ENCODE measurements around the gene METTL14.

METTL14 gene

DNA sequence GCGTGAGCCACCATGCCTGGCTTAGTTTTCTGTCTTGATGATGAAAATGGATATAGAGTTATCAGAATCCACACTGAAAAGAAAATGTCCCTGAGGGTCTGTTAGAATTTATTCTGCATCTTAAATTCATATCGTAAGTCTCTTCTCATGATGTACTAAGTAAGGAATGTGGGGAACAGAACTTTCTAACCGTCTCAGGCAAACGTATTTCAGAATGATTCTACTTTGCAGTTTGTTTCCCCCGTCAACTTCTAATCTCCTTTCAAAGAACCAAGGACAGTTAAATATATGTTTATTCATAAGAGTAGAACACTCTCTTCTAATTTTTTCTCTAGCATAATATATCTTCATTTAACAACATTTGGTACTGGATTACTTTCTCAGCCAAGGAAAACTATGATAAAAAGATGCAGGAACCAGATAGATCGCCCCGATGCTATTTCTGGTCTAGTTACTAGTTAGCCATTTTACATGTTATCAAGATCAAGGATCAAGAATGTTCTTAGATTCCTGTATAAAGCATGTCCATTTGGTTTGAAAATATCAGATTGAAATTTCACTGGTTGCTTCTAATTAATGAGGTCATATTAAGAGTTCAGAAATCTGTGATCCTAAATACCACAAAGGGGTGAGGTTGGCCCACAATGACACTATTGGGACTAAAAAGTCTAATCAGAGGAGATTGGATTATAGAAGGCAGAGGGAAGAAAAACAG, 49.5 kb downstream of the METTL14 start:
- DNase-seq: no peak

DNA sequence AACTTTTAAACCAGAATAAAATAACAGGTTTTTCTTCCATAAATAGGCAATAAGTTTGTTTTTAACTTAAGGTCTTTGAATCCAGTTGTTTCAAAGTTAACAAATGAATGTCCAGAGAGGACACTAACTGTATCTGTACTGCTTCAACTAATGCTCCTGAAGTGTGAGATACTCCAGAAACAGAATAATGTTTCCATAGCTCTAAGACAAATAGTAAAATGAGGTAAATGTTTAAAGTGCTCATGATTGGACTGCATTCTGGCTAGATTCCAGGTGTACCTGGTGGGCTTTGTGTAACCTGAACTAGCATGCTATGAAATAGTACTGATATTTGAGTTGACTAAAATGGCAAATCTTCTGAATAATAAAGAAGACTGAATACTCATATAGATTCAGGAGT, 51.7 kb downstream of the METTL14 start:
- DNase-seq: no peak

DNA sequence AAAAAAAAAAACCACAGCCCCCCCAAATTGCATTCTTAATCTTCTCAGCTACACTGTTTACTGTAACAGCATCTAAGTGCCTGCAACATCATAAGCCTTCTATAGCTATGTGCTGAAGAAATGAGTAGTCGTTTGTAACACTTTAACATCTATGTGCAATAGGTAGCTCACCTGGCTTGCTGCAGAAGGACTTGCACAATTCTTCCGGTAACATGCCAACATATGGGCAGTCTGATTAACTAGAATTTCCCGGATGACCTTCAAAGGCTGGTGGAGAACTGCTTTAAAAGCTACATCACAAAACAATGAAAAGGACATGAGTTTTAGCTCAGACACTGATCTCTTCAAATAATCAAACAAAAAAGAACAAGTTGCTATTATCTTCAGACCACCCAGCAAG, 52.9 kb downstream of the METTL14 start:
- DNase-seq: no peak

DNA sequence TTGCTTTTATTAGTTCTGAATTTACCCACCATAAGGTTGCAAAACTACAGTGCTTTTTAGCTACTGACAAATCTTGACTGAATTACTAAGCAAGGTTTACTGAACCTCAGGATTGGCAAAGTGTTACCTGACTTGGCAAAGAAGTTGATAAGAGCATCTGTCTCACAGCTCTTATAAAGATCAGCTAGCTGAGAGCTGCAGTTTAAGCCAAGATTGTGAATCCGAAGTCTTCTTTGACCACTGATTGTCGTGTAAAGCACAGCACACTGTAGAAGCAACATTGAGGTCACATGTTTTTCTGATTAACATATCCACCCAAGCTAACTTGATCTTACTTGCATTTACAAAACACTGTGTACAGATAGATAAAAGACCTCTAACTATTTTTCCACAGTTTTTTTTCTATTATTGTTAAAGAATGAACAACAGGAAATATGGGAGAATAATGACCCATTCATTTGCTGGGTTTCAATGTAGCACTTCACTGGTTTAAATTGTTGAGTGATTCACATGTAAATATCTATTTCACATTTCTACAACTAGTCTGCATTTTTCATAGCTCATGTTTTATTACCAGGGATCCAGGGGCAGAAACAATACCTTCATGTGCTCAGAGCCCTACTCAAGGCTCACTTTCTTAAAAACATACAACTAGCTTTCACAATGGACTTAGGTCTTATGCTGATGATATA, 54.0 kb downstream of the METTL14 start:
- no peak for DNase-seq

DNA sequence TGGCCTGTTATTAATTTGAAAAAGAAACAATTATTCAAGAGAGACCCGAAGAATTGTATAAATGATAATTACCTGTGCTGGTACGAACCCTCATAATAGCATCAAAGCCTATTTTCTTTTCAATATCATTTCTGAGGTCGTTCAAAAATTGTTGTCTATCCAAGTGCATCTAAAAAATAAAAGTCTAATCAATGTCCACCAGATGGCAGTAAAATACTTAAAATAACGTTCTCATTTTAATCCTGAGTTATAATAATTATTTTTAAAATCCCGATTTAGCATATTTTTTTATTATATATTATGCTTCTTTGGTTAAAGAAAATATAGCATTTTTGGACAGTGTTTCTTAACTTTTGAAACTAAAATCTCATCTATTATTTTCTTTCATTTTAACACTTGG, 55.7 kb downstream of the METTL14 start:
- DNase-seq: no peak

DNA sequence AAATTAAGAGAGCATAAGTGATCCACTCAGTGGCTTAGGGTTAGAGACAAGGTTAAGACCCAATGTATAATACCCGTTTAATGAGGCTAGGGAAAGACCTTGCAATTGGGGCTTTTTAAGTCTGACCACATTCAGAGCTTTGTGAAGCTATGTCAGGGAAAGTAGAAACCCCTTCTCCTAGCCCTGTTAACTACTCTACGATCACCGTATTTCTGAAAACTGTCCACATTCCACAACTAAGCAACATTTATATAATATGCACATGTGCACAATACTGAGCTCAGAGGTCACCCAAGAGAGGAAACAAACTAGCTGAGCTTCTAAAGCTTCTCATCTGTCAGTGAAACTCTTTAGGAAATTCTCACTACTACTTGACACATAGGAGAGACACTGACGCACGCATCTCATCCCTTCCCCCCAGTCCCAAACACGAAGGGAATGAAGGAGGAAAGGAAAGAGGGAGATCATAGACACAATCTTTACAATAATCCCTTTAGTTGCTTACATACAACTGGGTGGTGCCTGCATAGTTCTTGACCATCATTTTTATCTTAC, 56.2 kb downstream of the METTL14 start:
- no peak for DNase-seq

DNA sequence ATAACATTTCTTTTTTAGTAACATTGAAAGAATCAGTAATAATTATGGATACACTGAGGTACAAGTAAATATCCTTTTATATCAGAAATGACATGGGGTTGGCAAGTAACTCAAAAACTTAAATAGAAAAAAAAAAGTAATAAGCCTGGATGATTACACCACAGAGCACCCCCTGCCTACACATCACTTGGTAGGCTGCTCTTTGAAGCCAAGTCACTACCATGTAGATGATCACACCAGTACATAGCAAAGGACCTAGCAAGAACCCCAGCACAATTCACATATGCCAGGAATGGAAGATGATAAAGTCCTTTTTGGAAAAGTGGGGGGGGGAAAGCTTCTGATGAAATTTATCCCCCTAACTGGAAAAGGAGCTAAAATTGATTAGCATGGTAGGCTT, 56.9 kb downstream of the METTL14 start:
- DNase-seq: no peak

DNA sequence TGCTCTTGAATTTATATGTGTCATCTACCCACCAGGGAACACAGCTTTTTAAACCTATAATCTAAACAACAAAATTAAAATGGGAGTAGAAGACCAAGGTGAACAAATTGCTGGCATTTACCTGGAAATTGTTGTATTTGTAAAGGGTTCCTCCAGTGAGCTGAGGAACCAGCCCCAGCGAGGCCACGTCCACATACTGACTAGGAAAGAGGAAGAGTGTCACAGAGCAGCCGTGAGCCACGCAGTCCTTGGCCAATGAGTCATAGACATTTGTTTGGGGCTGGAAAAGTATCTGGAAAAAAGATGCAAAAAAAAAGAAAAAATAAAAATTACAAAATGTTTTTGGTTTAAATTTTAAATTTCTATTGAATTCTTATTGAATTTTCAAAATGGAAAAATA, 58.7 kb downstream of the METTL14 start:
- no peak for DNase-seq

DNA sequence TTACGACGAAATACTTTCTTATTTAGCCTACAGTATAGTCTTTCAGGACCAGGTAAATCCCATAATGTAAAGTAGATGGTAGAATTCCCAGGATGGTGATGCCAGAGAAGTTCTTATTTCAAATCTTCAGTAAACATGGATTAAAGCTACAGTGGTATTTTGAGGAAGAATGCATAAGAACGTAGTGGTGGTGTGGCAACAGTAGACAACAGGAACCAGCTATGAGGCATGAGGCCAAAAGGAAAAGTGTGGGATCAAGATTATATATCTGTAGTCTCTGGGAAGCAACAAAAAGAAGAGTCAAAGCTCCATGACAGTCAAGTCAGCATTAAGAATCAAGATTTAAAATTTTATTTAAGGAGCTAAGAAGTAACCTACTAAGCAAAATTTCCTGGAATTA, 60.2 kb downstream of the METTL14 start:
- no peak for DNase-seq

DNA sequence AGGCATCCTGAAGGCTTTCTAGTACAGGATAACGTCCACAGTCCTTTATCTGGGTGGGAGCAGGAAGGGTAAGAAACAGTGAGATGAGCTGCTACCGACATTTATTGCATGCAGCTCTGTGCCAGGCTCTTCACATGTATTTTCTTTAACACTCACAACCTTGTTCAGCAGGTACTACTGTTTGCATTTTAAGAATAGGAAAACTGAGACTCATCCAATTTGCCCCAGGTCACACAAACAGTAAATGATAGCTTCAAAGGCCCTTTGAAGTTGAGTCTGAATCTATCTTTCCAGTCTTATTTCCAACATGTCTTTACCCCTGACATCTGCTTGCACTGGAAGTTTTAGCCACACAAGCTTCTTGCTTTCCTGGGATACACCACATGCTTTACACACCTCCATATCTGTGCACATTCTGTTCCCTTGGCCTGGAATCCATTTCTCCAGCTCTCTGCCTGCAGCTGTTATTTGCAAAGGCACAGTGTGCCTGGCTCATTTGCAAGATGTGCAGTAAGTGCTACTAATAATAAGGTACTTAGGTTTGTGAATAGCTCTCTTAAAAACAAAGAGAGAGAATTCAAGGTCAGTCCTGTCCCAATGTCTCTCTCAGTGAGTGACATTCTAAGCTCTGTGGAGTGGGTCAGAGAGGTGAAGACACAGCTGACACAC, 61.2 kb downstream of the METTL14 start:
- no peak for DNase-seq

DNA sequence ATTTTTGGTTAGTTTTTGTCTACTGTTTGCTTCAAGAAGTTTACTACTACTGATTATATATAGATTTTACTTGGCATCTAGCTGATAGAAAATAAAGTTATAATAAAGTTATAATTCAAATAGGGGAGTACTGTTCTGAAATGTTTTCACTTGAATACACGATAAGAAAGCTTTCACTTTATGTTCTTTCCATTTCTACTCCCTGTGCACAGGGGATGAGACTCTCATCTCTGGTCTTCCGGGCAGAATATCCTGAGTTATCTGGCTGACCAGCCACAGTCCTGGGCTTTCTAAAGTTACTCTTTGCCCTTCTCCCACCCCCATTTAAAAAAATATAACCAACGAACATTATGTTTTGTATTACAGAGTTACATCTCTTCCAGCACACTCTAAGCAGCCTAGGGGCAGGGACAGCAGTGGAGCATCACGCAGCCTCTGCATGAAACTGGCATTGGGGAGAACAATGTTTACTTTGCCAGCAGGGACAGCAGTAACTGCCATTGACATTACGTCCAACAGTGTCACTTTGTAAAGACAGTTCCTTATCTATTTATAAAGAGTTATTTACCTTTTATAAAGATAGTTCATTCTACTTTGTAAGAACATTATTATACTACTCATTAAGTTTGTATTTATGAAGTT, 64.3 kb downstream of the METTL14 start:
- DNase-seq: no peak

DNA sequence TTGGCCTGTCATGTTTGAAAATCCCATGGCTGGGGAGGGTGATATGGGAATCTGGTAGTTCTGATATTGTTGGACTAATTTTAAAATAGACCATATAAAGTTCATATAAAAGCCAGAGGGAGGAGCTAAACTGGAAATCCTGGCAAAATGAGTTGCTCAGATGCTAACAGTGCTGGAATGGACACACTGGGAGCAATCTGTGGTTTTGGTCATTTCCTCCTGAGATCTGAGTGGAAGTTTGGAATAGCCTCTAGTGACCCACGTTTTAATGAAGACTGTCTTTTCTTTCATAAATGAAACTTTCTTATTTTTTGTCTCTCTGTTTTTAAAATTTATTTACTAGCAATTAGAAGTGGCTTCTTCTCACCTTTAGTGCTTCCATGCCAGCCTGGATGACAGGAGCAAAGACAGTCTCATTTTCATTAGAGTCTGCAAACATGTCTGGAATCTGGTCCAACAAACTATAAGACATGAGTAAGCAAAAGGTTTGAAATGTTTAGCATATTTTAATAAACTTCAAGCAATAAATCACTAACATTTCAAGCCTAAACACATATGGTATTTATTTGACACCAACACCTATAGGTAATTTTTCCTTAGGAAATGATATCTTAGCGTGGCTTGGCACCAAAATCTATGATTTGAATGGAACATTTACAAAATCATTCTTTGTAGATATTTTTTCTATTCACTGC, 66.6 kb downstream of the METTL14 start:
- no peak for DNase-seq

DNA sequence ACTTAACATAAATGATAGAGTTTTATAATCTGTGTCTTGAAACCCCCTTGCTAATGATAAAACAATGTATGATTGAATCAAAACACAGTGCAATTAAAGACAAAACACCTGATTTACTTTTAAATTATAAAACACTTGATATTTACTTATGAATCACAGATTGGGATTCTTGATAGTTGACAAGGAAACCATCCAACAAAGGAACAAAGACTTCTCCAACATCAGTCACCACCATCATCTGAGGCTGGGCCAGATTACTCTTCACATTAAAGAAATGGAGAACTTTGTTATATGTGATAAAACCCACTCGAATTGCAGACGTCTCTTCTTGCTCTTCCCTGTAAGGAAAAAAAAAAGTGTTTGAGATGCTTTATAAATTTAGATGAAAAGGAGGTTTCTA, 67.4 kb downstream of the METTL14 start:
- no peak for DNase-seq

DNA sequence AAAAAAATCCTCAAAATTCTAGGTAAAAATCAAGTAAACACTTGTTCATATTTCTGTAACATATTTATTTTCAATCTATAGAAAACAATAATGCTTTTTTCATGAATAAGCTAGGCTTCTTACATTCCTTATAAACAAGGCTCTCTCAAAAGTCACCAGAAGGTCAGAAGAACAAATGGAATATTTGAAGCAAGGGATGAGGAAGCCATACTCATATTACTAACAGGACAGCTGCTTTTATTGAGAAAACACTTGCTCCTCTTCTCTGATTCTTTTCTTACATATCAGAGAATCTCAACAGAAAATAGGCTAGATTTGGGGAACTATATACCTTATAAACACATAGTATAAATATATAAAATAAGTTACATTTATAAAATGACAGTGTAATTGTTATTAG, 67.9 kb downstream of the METTL14 start:
- no peak for DNase-seq

DNA sequence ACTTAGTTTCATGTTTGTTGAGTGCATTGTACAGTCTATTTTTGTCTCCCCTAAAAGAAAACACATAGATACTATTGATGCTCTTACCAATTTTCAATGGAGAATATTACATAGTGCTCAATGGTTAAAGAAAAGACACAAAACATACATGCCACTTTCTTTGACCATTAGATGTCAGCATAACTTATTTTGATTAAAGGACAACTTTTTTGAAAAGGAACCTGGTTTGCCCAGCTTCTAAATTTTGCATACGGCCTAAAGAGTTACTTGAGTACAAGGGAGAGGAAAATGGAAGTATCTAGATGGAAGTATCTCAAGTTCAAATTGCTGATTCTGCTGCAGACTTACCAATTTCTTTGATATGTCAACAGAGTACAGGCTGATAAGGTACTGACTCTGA, 68.5 kb downstream of the METTL14 start:
- DNase-seq: no peak

DNA sequence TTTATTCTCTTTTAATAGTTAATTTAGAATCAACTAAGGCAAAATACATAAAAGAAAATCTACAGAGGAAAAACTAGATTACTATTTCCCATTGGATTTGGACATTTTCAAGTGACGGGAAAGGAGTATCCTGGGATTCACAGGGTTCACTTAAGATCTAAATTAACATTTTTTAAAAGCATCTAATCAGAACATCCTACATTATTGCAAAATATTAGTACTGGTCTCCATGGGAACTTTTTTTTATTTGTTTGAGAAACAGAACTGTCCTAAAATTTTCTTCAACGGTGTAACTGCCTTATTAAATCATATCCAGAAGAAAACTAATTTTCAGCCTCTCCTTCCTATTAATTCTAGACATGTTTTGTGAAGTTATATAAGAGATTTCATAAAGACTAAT, 69.7 kb downstream of the METTL14 start:
- DNase-seq: no peak

DNA sequence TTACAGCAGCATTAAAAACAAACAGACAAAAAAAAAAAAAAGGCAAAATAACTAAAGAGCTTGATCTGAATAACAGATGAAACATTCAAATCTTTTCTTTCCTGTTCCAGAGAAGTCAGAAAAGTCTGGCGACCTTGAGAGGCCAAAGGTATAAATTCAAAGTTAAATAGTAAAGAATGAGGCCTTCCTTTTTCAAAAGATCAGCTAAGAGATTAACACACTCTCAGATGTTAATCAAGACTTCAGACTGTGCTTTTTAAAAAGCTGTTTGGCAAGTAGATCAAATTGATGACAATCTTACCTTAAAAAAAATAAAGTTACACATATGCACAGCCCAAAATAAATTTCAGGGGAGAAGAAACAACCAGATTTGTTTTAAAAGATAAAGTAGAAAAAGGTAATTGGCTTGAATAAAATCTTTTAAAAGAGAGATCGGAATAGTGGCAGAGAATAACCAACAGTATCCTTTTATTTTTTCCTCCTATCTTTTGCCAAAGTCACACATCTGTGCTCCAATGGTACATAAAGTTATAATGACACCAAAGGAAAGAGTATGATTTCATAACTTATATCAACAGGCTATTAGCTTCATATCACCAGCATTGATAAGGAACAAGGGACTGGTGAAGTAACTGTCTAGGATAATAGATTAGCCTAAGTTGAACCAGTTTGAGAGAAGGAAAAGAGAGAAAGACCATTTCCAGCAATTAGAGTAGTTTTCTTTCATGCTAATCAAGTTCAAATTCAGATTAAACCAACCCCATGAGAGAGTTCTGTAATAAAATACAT, 70.4 kb downstream of the METTL14 start:
- no peak for DNase-seq

DNA sequence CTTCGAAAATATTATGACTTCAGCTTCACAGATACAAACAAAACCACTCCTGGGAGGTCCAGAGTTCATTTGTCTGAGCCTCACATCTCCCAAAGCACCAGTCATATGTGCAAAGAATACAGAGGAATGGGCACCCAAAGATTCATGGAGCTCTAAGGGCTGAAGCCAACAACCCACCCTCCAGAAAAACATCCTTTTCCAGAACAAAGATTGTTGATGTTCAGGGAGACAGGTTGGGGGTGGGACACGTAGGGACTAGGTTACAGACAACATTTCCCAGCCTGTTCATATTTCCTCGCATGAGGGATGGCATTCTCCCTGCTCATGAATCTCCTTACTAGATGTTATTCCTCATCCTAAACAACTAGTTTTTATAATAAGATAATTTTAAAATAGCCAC, 71.2 kb downstream of the METTL14 start:
- DNase-seq: no peak

DNA sequence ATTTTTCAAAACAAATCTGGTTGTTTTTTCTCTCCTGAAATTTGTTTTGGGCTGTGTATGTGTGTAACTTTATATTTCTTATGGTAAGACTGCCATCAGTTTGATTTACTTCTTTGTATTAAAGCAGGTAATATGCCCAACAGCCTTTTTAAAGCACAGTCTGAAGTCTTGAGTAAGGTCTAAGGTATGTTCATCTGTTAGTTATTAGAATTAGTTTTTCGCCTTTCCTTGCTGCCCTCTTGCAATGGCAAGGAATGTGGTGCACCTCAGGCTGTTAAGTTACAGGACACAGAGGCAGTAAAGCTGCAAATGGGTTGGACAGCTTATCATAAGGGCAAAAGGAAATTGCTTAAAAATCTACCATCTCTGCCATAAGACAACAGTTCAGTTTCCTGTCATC, 71.8 kb downstream of the METTL14 start:
- DNase-seq: no peak

DNA sequence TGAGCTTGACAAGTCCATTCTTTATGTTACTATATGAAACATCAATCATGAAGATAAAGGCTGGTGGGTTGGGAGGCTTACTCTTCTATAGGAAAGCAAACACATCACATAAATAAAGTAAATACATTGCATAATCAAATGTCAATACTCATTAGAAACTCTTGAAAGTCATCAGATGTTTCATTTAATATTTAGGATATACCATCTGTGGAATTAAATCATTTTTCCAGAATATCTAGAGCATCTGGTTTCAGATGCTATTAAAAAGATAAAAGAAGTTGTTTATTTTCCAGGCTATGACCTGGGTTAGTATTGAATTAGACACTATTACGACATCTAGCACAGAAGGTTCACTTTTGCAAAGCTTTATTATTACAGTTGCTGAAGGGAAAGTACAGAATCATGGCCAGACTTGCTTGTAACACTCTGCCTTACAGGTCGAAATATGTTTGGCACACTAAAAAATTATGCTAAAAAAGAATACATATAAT, 72.6 kb downstream of the METTL14 start:
- no peak for DNase-seq

DNA sequence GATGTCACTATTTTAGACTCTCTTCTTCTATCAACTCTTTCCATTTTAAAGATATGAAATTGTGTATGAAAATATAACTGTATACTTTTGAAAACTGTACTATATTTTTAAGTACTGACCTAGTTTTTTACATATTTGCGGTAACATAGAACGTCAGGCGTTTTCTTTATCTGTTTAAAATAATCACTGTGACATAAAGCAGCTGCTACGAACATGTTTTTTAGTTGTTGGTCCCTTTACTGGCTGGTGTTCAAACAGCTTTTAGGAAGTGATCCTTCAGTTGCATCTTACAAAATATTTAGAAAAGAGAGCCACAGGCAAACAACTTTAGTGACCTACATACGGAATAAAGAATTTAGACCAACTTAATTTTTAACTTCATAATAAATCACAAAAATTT, 73.1 kb downstream of the METTL14 start:
- DNase-seq: no peak

DNA sequence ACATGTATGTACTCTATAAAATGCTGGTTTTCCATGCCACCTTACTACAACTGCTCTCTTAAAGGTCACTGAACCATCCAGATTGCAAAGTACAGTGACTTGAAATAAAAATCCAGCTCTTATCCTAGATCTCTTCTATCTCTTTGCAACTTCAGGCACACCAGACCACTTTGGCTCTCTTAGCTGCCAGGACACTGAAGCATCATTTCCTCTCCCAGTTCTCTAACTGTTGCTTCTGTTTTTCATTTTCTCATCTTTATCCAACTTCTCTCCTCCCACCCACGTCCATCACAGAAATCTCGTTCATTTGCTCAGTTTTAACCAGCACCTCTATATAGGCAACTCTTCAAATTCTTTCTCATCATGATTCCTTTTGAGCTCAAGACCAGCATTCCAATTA, 74.3 kb downstream of the METTL14 start:
- DNase-seq: no peak

Measured in effector CD4-positive, alpha-beta T cell (primary cell).